ENCODE results near the gene NRN1L.

DNA sequence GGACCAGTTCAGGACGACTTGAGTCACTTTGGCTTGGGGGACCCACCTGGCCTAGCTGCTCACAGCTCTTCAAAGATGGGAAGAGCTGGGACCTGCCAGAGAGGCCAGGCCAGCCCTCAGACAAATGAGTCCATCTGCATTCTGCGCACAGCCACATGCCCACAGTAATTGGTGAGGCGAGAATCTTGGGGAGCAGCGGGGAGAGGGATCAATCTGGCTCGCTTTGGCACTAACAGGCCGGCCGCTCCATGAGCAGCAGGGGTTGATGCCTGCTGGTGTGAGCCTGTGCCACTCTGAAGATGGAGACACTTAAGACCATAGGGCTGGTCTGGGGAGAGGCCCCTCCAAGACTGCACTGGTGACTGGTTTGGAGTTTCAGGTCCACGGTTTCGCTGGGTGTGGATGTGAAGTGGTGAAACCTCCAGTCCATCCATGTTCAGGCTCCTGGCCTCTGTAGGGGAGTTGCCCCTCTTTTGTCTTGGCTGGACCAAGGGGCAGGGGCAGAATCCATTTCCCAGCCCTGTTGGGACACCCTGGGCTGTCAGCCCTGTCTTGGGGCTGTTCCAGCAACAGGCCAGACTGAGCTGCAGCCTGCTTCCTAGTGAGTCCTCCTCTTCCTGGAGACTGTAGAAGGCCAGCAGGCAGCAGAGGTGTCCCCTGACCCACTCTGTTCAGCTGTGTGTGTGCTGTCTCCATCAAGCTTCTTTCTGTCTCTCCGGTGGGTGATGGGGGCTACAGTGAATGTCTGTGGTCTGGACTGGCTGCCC lies 39.6 kb downstream of the NRN1L start:
- TF ChIP-seq CTCF (IDR thresholded peaks at IDR 0.05) = no peak
- no peak for TF ChIP-seq POLR2A (IDR thresholded peaks at IDR 0.05)

Measured in esophagus squamous epithelium (tissue), 4 donors.